IMR-90 (cell line): Measurements from ENCODE around the gene ZBP1. TPM values are rescaled to one million over a fixed set of nuclear protein-coding genes. Genes with fewer than 3 reads are reported as not detected.

Experiments
- ATAC-seq: fragments of 200-7000 bp; cut with Tn5 transposase; 2 replicates; pipeline ENCODE4 v1.9.1; 2020; ENCODE audit warnings: low read depth, mild to moderate bottlenecking, moderate library complexity
- BruUV-seq: library from RNA; stranded (reverse); fragments of 400-500 nt; replicated peaks from 2 replicates; lab custom pipeline; 2021; lab: Mats Ljungman, UMichigan
- CTCF ChIA-PET: fragments of 300-600 bp; formaldehyde crosslinking; extraction: SDS; loops from one replicate; lab custom pipeline; 2021; ENCODE audit warnings: antibody characterized with exemption; lab: Yijun Ruan, JAX
- POLR2A ChIA-PET: fragments of 300-600 bp; sonication (Branson Sonifier 250); formaldehyde crosslinking; loops from one replicate; lab custom pipeline; 2022; ENCODE audit warnings: antibody characterized with exemption; ENCODE audit not compliant: unreplicated experiment; lab: Charles Lee
- DNase-seq: peaks from one replicate; pipeline ENCODE4 v3.0.0; 2013
- H2AFZ ChIP-seq: replicated peaks from 2 replicates; pipeline ENCODE3; 2013; ENCODE audit warnings: low read length, mild to moderate bottlenecking; ENCODE audit not compliant: poor library complexity
- H2AK5ac ChIP-seq: 2 replicates; pipeline ENCODE4 v1.6.1; 2013; ENCODE audit warnings: low read depth, low read length, inconsistent platforms
- H2AK9ac ChIP-seq: replicated peaks from 2 replicates; pipeline ENCODE3; 2013; ENCODE audit warnings: mild to moderate bottlenecking, low read depth, low read length, moderate library complexity; ENCODE audit not compliant: poor library complexity
- H2BK120ac ChIP-seq: 2 replicates; pipeline ENCODE4 v1.6.1; 2013; ENCODE audit warnings: low read depth, low read length, inconsistent platforms
- H2BK15ac ChIP-seq: 3 replicates; pipeline ENCODE4 v1.6.1; 2013; ENCODE audit warnings: low read depth, low read length, inconsistent platforms
- H2BK20ac ChIP-seq: 2 replicates; pipeline ENCODE4 v1.6.1; 2013; ENCODE audit warnings: low read depth, mild to moderate bottlenecking, inconsistent platforms, low read length, moderate library complexity
- H2BK5ac ChIP-seq: 2 replicates; pipeline ENCODE4 v1.6.1; 2013; ENCODE audit warnings: mild to moderate bottlenecking, low read depth, low read length, inconsistent platforms; ENCODE audit not compliant: poor library complexity, severe bottlenecking
- H3K14ac ChIP-seq: replicated peaks from 2 replicates; pipeline ENCODE4 v1.6.1; 2013; ENCODE audit warnings: low read depth, low read length, inconsistent platforms
- H3K18ac ChIP-seq: 2 replicates; pipeline ENCODE4 v1.6.1; 2013; ENCODE audit warnings: low read depth, low read length, control low read depth
- H3K23ac ChIP-seq: 2 replicates; pipeline ENCODE4 v1.6.1; 2013; ENCODE audit warnings: low read depth, low read length, inconsistent platforms
- H3K27ac ChIP-seq: 2 replicates; pipeline ENCODE4 v1.5.1; 2013; ENCODE audit warnings: mild to moderate bottlenecking, control low read depth, low read length; ENCODE audit not compliant: insufficient read depth
- H3K27me3 ChIP-seq: 2 replicates; pipeline ENCODE4 v1.6.1; 2013; ENCODE audit warnings: low read length; ENCODE audit not compliant: control insufficient read depth, insufficient read depth
- H3K36me3 ChIP-seq: 2 replicates; pipeline ENCODE4 v1.6.1; 2013; ENCODE audit warnings: low read length, mixed read lengths; ENCODE audit not compliant: control insufficient read depth, insufficient read depth
- H3K4ac ChIP-seq: 2 replicates; pipeline ENCODE4 v1.6.1; 2013; ENCODE audit warnings: low read depth, low read length, inconsistent platforms
- H3K4me1 ChIP-seq: 2 replicates; pipeline ENCODE4 v1.6.1; 2013; ENCODE audit warnings: low read length, mixed read lengths; ENCODE audit not compliant: control insufficient read depth, insufficient read depth
- H3K4me2 ChIP-seq: 2 replicates; pipeline ENCODE4 v1.6.1; 2013; ENCODE audit warnings: low read depth, mild to moderate bottlenecking, control low read depth, low read length, moderate library complexity
- H3K4me3 ChIP-seq: 2 replicates; pipeline ENCODE4 v1.5.1; 2013; ENCODE audit warnings: low read depth, mild to moderate bottlenecking, control low read depth, low read length, moderate library complexity; ENCODE audit not compliant: insufficient read depth
- H3K56ac ChIP-seq: 2 replicates; pipeline ENCODE4 v1.6.1; 2013; ENCODE audit warnings: low read length, inconsistent platforms; ENCODE audit not compliant: insufficient read depth; ENCODE audit errors: extremely low read depth
- H3K79me1 ChIP-seq, 2 experiments: 2 replicates each; pipeline ENCODE4 v1.6.1; 2013; ENCODE audit warnings: low read length in 2 of 2, inconsistent platforms in 1 of 2, low read depth in 1 of 2
- H3K9ac ChIP-seq: 2 replicates; pipeline ENCODE4 v1.6.1; 2013; ENCODE audit warnings: low read depth, low read length, control low read depth
- H3K9me1 ChIP-seq: 2 replicates; pipeline ENCODE4 v1.6.1; 2013; ENCODE audit warnings: low read length, inconsistent platforms; ENCODE audit not compliant: insufficient read depth
- H3K9me3 ChIP-seq: 2 replicates; pipeline ENCODE4 v1.6.1; 2013; ENCODE audit warnings: low read length; ENCODE audit not compliant: control insufficient read depth, insufficient read depth
- H4K20me1 ChIP-seq: 2 replicates; pipeline ENCODE4 v1.6.1; 2013; ENCODE audit warnings: low read length, inconsistent platforms; ENCODE audit not compliant: insufficient read depth
- H4K5ac ChIP-seq: 2 replicates; pipeline ENCODE4 v1.6.1; 2013; ENCODE audit warnings: mild to moderate bottlenecking, low read depth, low read length, control low read depth
- H4K8ac ChIP-seq, 2 experiments: 2 replicates each; pipeline ENCODE4 v1.6.1; 2013; ENCODE audit warnings: low read depth in 2 of 2, low read length in 2 of 2, control low read depth in 1 of 2, inconsistent platforms in 1 of 2
- H4K91ac ChIP-seq: 2 replicates; pipeline ENCODE4 v1.6.1; 2013; ENCODE audit warnings: low read depth, low read length, inconsistent platforms; ENCODE audit not compliant: insufficient read depth
- BHLHE40 ChIP-seq: fragments of 150-350 bp; IDR thresholded peaks from 2 replicates; pipeline ENCODE4 v1.6.1; 2016; ENCODE audit warnings: mild to moderate bottlenecking, low read depth, low read length
- CEBPB ChIP-seq: IDR thresholded peaks from 2 replicates; pipeline ENCODE4 v1.6.1; 2012; ENCODE audit warnings: low read depth, low read length, improper control_type of control experiment
- CHD1 ChIP-seq: IDR thresholded peaks from 2 replicates; pipeline ENCODE4 v1.6.1; 2012; ENCODE audit warnings: low read depth, low read length, improper control_type of control experiment
- FOS ChIP-seq: fragments of 150-350 bp; IDR thresholded peaks from 2 replicates; pipeline ENCODE4 v1.6.1; 2016; ENCODE audit warnings: low read depth, low read length
- MAFK ChIP-seq: IDR thresholded peaks from 2 replicates; pipeline ENCODE4 v1.6.1; 2012; ENCODE audit warnings: low read depth, low read length, improper control_type of control experiment
- MAZ ChIP-seq: IDR thresholded peaks from 2 replicates; pipeline ENCODE4 v1.6.1; 2012; ENCODE audit warnings: low read depth, mild to moderate bottlenecking, low read length, improper control_type of control experiment, moderate library complexity, borderline replicate concordance
- MXI1 ChIP-seq: IDR thresholded peaks from 2 replicates; pipeline ENCODE4 v1.6.1; 2012; ENCODE audit warnings: low read depth, mild to moderate bottlenecking, low read length, moderate library complexity, borderline replicate concordance
- NFE2L2 ChIP-seq: fragments of 150-350 bp; IDR thresholded peaks from 2 replicates; pipeline ENCODE4 v1.6.1; 2016; ENCODE audit warnings: low read depth, mild to moderate bottlenecking, low read length
- POLR2A ChIP-seq: IDR thresholded peaks from 2 replicates; pipeline ENCODE4 v1.6.1; 2012; ENCODE audit warnings: mild to moderate bottlenecking, low read depth, low read length
- RAD21 ChIP-seq: IDR thresholded peaks from 2 replicates; pipeline ENCODE4 v1.6.1; 2012; ENCODE audit warnings: low read length, improper control_type of control experiment
- RCOR1 ChIP-seq: IDR thresholded peaks from 2 replicates; pipeline ENCODE4 v1.6.1; 2012; ENCODE audit warnings: mild to moderate bottlenecking, low read length, improper control_type of control experiment; ENCODE audit not compliant: insufficient replicate concordance
- RFX5 ChIP-seq: IDR thresholded peaks from 2 replicates; pipeline ENCODE4 v1.8.0; 2012; ENCODE audit warnings: low read depth, mild to moderate bottlenecking, low read length, moderate library complexity
- SMC3 ChIP-seq: fragments of 150-350 bp; IDR thresholded peaks from 2 replicates; pipeline ENCODE4 v1.6.1; 2016; ENCODE audit warnings: low read depth, mild to moderate bottlenecking, antibody characterized with exemption, low read length, moderate library complexity
- WGBS, 2 experiments: methylation state at CpG; one replicate each; pipeline versions ENCODE4 v1.1.5 to v1.1.7; 2013; ENCODE audit warnings: missing lambda C conversion rate in 2 of 2; ENCODE audit not compliant: insufficient read length in 1 of 2; ENCODE audit errors: extremely low coverage in 2 of 2; 5-methylcytosine and 5-hydroxymethylcytosine counted together
- dilution Hi-C: fragments of 300-500 bp; cut with HindIII; formaldehyde crosslinking; loops from one replicate; pipeline ENCODE4 v1.14.3; 2018; ENCODE audit warnings: low sequenced_read_pairs; ENCODE audit not compliant: unreplicated experiment
- in situ Hi-C: fragments of 300-500 bp; cut with MboI; formaldehyde crosslinking; loops from 3 replicates; pipeline ENCODE4 v1.14.3; 2019; ENCODE audit warnings: low sequenced_read_pairs, inconsistent platforms, mixed read lengths
- intact Hi-C: fragments of 100-400 bp; cut with micrococcal nuclease; formaldehyde crosslinking; loops from 2 replicates; pipeline ENCODE4 v1.10.0; 2022
- polyA plus RNA-seq, 3 experiments: library from polyadenylated mRNA; depleted of rRNA; stranded (reverse); fragments of >200 nt; gene quantifications; 2 replicates each; pipeline ENCODE4 v1.2.3, GENCODE V29; 2012; ENCODE audit warnings: low replicate concordance in 1 of 3
- total RNA-seq: library from RNA; depleted of rRNA; stranded (reverse); fragments of >200 nt; gene quantifications from 2 replicates; pipeline ENCODE4 v1.2.3, GENCODE V29; 2012
- TF ChIP-seq, protein P1 (sequence below): fragments of 150-350 bp; IDR thresholded peaks from 2 replicates; pipeline ENCODE4 v1.6.1; 2017; ENCODE audit warnings: mild to moderate bottlenecking, antibody characterized with exemption, low read length, low read depth
- TF ChIP-seq, protein P2 (sequence below): conservative IDR thresholded peaks from 2 replicates; pipeline ENCODE4 v1.5.1; 2012; ENCODE audit warnings: mild to moderate bottlenecking, low read depth, low read length, improper control_type of control experiment
- TF ChIP-seq, protein P3 (sequence below): fragments of 150-350 bp; IDR thresholded peaks from 2 replicates; pipeline ENCODE4 v1.6.1; 2016; ENCODE audit warnings: low read depth, mild to moderate bottlenecking, low read length, moderate library complexity, borderline replicate concordance

The ZBP1 gene
- total and polyA plus RNA-seq, 2 of the 4 experiments (the other 2 are of a cell fraction): not detected

DNA sequence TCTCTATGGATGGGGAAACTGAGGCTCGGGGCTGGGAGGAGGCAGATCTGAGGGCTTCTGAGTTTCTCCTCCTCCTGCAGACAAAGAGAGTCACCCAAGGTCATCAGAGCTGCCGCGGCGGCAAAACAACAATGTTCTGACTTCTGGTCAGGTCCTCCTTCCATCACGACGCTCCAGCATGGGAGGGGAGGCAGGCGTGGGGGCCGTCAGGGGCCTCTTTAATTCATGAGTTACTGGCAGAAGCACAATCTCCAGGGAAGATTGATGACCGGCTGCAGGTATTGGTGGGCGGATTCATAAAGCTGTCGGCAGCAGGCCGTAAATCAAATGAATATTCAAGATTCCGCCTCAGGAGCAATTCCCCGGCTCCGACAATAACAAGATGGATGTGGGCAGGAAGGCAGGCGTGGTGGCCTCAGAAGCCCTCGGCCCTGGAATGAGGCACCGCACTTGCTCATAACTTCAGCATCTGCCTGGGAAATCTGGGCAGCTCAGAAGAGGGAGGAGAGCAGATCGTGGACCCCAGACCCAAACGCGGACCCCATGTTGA lies 40.3 kb downstream of the ZBP1 start:
- H3K79me1 ChIP-seq: no peaks in the 10 kb centered on the region
- H3K56ac ChIP-seq: no peak overlapping the region
- H3K4me1 ChIP-seq: peaks cover 11% of the 10 kb centered on the region
- no peak overlapping the region for H4K8ac ChIP-seq
- H2AFZ ChIP-seq: no peak overlapping the region
- ChIA-PET POLR2A (no interaction called here), CTCF (no interaction called here)
- no peak overlapping the region for H3K4ac ChIP-seq
- BruUV-seq: no TSS peak
- no peak overlapping the region for H4K91ac ChIP-seq
- peaks cover 35% of the 10 kb centered on the region for H3K27me3 ChIP-seq
- H3K9me1 ChIP-seq: no peaks in the 10 kb centered on the region; the same call in 1 of the 2 replicates
- no peak overlapping the region for H2AK5ac ChIP-seq
- no peaks in the 10 kb centered on the region for H3K36me3 ChIP-seq
- H3K9ac ChIP-seq: no peak overlapping the region
- in situ Hi-C loops (no loop called here), dilution Hi-C loops (no loop called here), intact Hi-C loops (no loop called here)
- H4K5ac ChIP-seq: no peak overlapping the region
- no peak overlapping the region for H3K23ac ChIP-seq
- H3K18ac ChIP-seq: no peak overlapping the region
- WGBS, 2 experiments: 53% methylated on average over 7 of the region's 21 CpGs; no CpG with 5 or more reads in 1 of the 2 experiments
- no peak overlapping the region for H2BK15ac ChIP-seq
- DNase-seq: no peak
- H2BK5ac ChIP-seq: no peak overlapping the region
- H2BK120ac ChIP-seq: no peak overlapping the region
- no peak overlapping the region for H2BK20ac ChIP-seq
- no peak overlapping the region for H3K4me3 ChIP-seq
- no peak for TF ChIP-seq POLR2A
- no peak for TF ChIP-seq CHD1
- no peak for TF ChIP-seq NFE2L2
- TF ChIP-seq RCOR1: no peak
- TF ChIP-seq, protein P1, sequence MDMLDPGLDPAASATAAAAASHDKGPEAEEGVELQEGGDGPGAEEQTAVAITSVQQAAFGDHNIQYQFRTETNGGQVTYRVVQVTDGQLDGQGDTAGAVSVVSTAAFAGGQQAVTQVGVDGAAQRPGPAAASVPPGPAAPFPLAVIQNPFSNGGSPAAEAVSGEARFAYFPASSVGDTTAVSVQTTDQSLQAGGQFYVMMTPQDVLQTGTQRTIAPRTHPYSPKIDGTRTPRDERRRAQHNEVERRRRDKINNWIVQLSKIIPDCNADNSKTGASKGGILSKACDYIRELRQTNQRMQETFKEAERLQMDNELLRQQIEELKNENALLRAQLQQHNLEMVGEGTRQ: no peak
- TF ChIP-seq, protein P2, sequence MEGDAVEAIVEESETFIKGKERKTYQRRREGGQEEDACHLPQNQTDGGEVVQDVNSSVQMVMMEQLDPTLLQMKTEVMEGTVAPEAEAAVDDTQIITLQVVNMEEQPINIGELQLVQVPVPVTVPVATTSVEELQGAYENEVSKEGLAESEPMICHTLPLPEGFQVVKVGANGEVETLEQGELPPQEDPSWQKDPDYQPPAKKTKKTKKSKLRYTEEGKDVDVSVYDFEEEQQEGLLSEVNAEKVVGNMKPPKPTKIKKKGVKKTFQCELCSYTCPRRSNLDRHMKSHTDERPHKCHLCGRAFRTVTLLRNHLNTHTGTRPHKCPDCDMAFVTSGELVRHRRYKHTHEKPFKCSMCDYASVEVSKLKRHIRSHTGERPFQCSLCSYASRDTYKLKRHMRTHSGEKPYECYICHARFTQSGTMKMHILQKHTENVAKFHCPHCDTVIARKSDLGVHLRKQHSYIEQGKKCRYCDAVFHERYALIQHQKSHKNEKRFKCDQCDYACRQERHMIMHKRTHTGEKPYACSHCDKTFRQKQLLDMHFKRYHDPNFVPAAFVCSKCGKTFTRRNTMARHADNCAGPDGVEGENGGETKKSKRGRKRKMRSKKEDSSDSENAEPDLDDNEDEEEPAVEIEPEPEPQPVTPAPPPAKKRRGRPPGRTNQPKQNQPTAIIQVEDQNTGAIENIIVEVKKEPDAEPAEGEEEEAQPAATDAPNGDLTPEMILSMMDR: no peak
- no peak for TF ChIP-seq FOS
- TF ChIP-seq BHLHE40: no peak
- TF ChIP-seq SMC3: no peak
- TF ChIP-seq RFX5: no peak
- no peak for TF ChIP-seq MXI1
- no peak for TF ChIP-seq CEBPB
- no peak for TF ChIP-seq MAZ
- TF ChIP-seq, protein P3, sequence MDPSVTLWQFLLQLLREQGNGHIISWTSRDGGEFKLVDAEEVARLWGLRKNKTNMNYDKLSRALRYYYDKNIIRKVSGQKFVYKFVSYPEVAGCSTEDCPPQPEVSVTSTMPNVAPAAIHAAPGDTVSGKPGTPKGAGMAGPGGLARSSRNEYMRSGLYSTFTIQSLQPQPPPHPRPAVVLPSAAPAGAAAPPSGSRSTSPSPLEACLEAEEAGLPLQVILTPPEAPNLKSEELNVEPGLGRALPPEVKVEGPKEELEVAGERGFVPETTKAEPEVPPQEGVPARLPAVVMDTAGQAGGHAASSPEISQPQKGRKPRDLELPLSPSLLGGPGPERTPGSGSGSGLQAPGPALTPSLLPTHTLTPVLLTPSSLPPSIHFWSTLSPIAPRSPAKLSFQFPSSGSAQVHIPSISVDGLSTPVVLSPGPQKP: no peak
- no peak for TF ChIP-seq MAFK
- TF ChIP-seq RAD21: no peak
- no peak overlapping the region for H3K27ac ChIP-seq
- no peak overlapping the region for H3K4me2 ChIP-seq
- no peak for ATAC-seq
- H4K20me1 ChIP-seq: no peaks in the 10 kb centered on the region
- H3K14ac ChIP-seq: no peak overlapping the region
- no peak overlapping the region for H2AK9ac ChIP-seq
- H3K9me3 ChIP-seq: peaks cover 3% of the 10 kb centered on the region
